ENCODE results near the gene RBM12. TPM values are rescaled to one million over a fixed set of nuclear protein-coding genes. Genes with fewer than 3 reads are reported as not detected.

Gene RBM12
- total RNA-seq, 1 donor from 2014 or later, result 148 TPM

GRCh38 chr20:35704514-35705261, 40.0 kb upstream of the RBM12 start:
- Mint-ChIP-seq H3K9me3 (no peaks in the 10 kb centered on the region), H3K36me3 (ENCODE audit: low read depth) (peaks cover 83% of the 10 kb centered on the region), H3K27ac (no peak overlapping the region), H3K4me3 (ENCODE audit: low read depth) (no peak overlapping the region), H3K27me3 (ENCODE audit: low read depth) (no peaks in the 10 kb centered on the region), H3K4me1 (ENCODE audit: low read depth) (peaks cover 28% of the 10 kb centered on the region)
- DNase-seq (ENCODE audit: low spot score), result no peak
- intact Hi-C loops (cut with micrococcal nuclease), result no loop called here

- no peak overlapping the region for H3K4me3 Mint-ChIP-seq (ENCODE audit: low read depth)
- peaks cover 30% of the 10 kb centered on the region for H3K4me1 Mint-ChIP-seq (ENCODE audit: low read depth)
- intact Hi-C loops (cut with micrococcal nuclease), result no loop called here
- peak overlapping the region; percentile 28 for H3K27ac Mint-ChIP-seq
- no peak for DNase-seq (ENCODE audit: low spot score)
- H3K36me3 Mint-ChIP-seq (ENCODE audit: low read depth), result peaks cover 76% of the 10 kb centered on the region
- H3K9me3 Mint-ChIP-seq, result no peaks in the 10 kb centered on the region
- H3K27me3 Mint-ChIP-seq (ENCODE audit: low read depth), result no peaks in the 10 kb centered on the region
These were observed 38.4 kb upstream of the RBM12 start for GRCh38 chr20:35702824-35703695.

- intact Hi-C loops (cut with micrococcal nuclease), result no loop called here
- H3K27me3 Mint-ChIP-seq (ENCODE audit: low read depth), result no peaks in the 10 kb centered on the region
- H3K36me3 Mint-ChIP-seq (ENCODE audit: low read depth), result peaks cover 74% of the 10 kb centered on the region
- peak overlapping the region; percentile 7 for H3K4me3 Mint-ChIP-seq (ENCODE audit: low read depth)
- peaks cover 37% of the 10 kb centered on the region for H3K4me1 Mint-ChIP-seq (ENCODE audit: low read depth)
- DNase-seq (ENCODE audit: low spot score), result no peak
- peak overlapping the region; percentile 57 for H3K27ac Mint-ChIP-seq
- H3K9me3 Mint-ChIP-seq, result no peaks in the 10 kb centered on the region
These were observed 37.5 kb upstream of the RBM12 start for GRCh38 chr20:35702051-35702823.

GRCh38 chr20:35700625-35701148, 36.0 kb upstream of the RBM12 start:
- peaks cover 36% of the 10 kb centered on the region for H3K4me1 Mint-ChIP-seq (ENCODE audit: low read depth)
- intact Hi-C loops (cut with micrococcal nuclease), result no loop called here
- H3K36me3 Mint-ChIP-seq (ENCODE audit: low read depth), result peaks cover 68% of the 10 kb centered on the region
- no peaks in the 10 kb centered on the region for H3K27me3 Mint-ChIP-seq (ENCODE audit: low read depth)
- H3K9me3 Mint-ChIP-seq, result no peaks in the 10 kb centered on the region
- peak overlapping the region; percentile 94 for H3K4me3 Mint-ChIP-seq (ENCODE audit: low read depth)
- H3K27ac Mint-ChIP-seq, result no peak overlapping the region
- no peak for DNase-seq (ENCODE audit: low spot score)

- Mint-ChIP-seq H3K4me1 (ENCODE audit: low read depth) (peaks cover 36% of the 10 kb centered on the region), H3K27ac (peak overlapping the region; percentile 94), H3K9me3 (no peaks in the 10 kb centered on the region), H3K27me3 (ENCODE audit: low read depth) (no peaks in the 10 kb centered on the region), H3K36me3 (ENCODE audit: low read depth) (peaks cover 68% of the 10 kb centered on the region), H3K4me3 (ENCODE audit: low read depth) (peak overlapping the region; percentile 94)
- intact Hi-C loops (cut with micrococcal nuclease), result loop anchor here (1.0 to 5.0 kb wide), 4 partner anchors 36 to 98 kb away; partner anchors contain the start of genes CPNE1, RBM12 and RBM39
- DNase-seq (ENCODE audit: low spot score), result no peak
These were observed 35.4 kb upstream of the RBM12 start for GRCh38 chr20:35699957-35700624.

GRCh38 chr20:35699127-35699956, 34.6 kb upstream of the RBM12 start, which contains the start of the genes NFS1 and ROMO1:
TSS of gene NFS1 (minus strand) at chr20:35699352. CDS start at chr20:35699288, 64 bp downstream.
TSS of gene ROMO1 (plus strand) at chr20:35699405. CDS start at chr20:35699633, 228 bp downstream.
- H3K36me3 Mint-ChIP-seq (ENCODE audit: low read depth), result peaks cover 62% of the 10 kb centered on the region
- no peaks in the 10 kb centered on the region for H3K27me3 Mint-ChIP-seq (ENCODE audit: low read depth)
- H3K27ac Mint-ChIP-seq, result peak within 1 kb of the TSS; percentile 94
- intact Hi-C loops (cut with micrococcal nuclease), result loop anchor here (1.0 to 5.0 kb wide), 4 partner anchors 35 to 97 kb away; partner anchors contain the start of genes CPNE1, RBM12 and RBM39
- peaks cover 31% of the 10 kb centered on the region for H3K4me1 Mint-ChIP-seq (ENCODE audit: low read depth)
- peak within 1 kb of the TSS; percentile 94 for H3K4me3 Mint-ChIP-seq (ENCODE audit: low read depth)
- no peaks in the 10 kb centered on the region for H3K9me3 Mint-ChIP-seq
- peak; percentile 82 for DNase-seq (ENCODE audit: low spot score)

- Mint-ChIP-seq H3K9me3 (no peaks in the 10 kb centered on the region), H3K36me3 (ENCODE audit: low read depth) (peaks cover 54% of the 10 kb centered on the region), H3K27ac (peak overlapping the region; percentile 89), H3K4me3 (ENCODE audit: low read depth) (peak overlapping the region; percentile 94), H3K4me1 (ENCODE audit: low read depth) (peaks cover 26% of the 10 kb centered on the region), H3K27me3 (ENCODE audit: low read depth) (no peaks in the 10 kb centered on the region)
- intact Hi-C loops (cut with micrococcal nuclease), result loop anchor here (1.0 to 5.0 kb wide), 4 partner anchors 34 to 96 kb away; partner anchors contain the start of genes CPNE1, RBM12 and RBM39
- DNase-seq (ENCODE audit: low spot score), result no peak
These were observed 33.8 kb upstream of the RBM12 start for GRCh38 chr20:35698298-35699126.

- H3K36me3 Mint-ChIP-seq (ENCODE audit: low read depth), result peaks cover 52% of the 10 kb centered on the region
- H3K27me3 Mint-ChIP-seq (ENCODE audit: low read depth), result no peaks in the 10 kb centered on the region
- H3K27ac Mint-ChIP-seq, result peak overlapping the region; percentile 89
- H3K4me1 Mint-ChIP-seq (ENCODE audit: low read depth), result peaks cover 25% of the 10 kb centered on the region
- DNase-seq (ENCODE audit: low spot score), result no peak
- H3K9me3 Mint-ChIP-seq, result no peaks in the 10 kb centered on the region
- intact Hi-C loops (cut with micrococcal nuclease), result loop anchor here (2.0 to 5.0 kb wide), 3 partner anchors 45 to 95 kb away; partner anchors contain the start of gene RBM39
- peak overlapping the region; percentile 94 for H3K4me3 Mint-ChIP-seq (ENCODE audit: low read depth)
These were observed 33.1 kb upstream of the RBM12 start for GRCh38 chr20:35697696-35698297.

- Mint-ChIP-seq H3K4me3 (ENCODE audit: low read depth) (no peak overlapping the region), H3K4me1 (ENCODE audit: low read depth) (peaks cover 25% of the 10 kb centered on the region), H3K9me3 (no peaks in the 10 kb centered on the region), H3K27me3 (ENCODE audit: low read depth) (no peaks in the 10 kb centered on the region), H3K36me3 (ENCODE audit: low read depth) (peaks cover 38% of the 10 kb centered on the region), H3K27ac (no peak overlapping the region)
- DNase-seq (ENCODE audit: low spot score), result no peak
- intact Hi-C loops (cut with micrococcal nuclease), result loop anchor here (5.0 kb wide), 1 partner anchor 94 kb away; no protein-coding TSS in a partner anchor
These were observed 31.3 kb upstream of the RBM12 start for GRCh38 chr20:35695978-35696377.

GRCh38 chr20:35695245-35695749, 30.6 kb upstream of the RBM12 start:
- Mint-ChIP-seq H3K4me1 (ENCODE audit: low read depth) (peaks cover 18% of the 10 kb centered on the region), H3K4me3 (ENCODE audit: low read depth) (no peak overlapping the region), H3K27ac (no peak overlapping the region), H3K9me3 (no peaks in the 10 kb centered on the region), H3K27me3 (ENCODE audit: low read depth) (no peaks in the 10 kb centered on the region), H3K36me3 (ENCODE audit: low read depth) (peaks cover 34% of the 10 kb centered on the region)
- no peak for DNase-seq (ENCODE audit: low spot score)
- intact Hi-C loops (cut with micrococcal nuclease), result loop anchor here (5.0 kb wide), 1 partner anchor 93 kb away; no protein-coding TSS in a partner anchor

All from activated T-helper 2 cell treated with anti-CD3 and anti-CD28 coated beads, Interferon-gamma antibody, Interleukin-2, Interleukin-4, amounts not matched to agents 10 μg/mL and 5 μg/mL and 100 μg/mL, durations not matched to agents 14 hours and 24 hours and 36 hours (primary cell).